HUES6 (cell line): ENCODE results near the gene RIT1.
A peak's percentile ranks its signal among the peaks of the same experiment; 100 is the strongest.
"Not testable (repeated sequence)": the region's sequence is repeated elsewhere in the genome, so short reads cannot be mapped to it uniquely, and the experiment has no call there.

ENCODE experiments used
- H3K27ac ChIP-seq: 2 replicates; pipeline ENCODE4 v1.7.0; 2013; ENCODE audit warnings: low read depth, mild to moderate bottlenecking, low read length, inconsistent platforms
- H3K27me3 ChIP-seq: 2 replicates; pipeline ENCODE4 v1.6.1; 2013; ENCODE audit warnings: low read length; ENCODE audit not compliant: control insufficient read depth, insufficient read depth
- H3K36me3 ChIP-seq: 2 replicates; pipeline ENCODE4 v1.6.1; 2013; ENCODE audit warnings: low read length; ENCODE audit not compliant: control insufficient read depth, insufficient read depth
- H3K4me1 ChIP-seq: 2 replicates; pipeline ENCODE4 v1.6.1; 2013; ENCODE audit warnings: low read length; ENCODE audit not compliant: control insufficient read depth, insufficient read depth
- H3K4me3 ChIP-seq: 2 replicates; pipeline ENCODE4 v1.5.1; 2013; ENCODE audit warnings: low read depth, low read length
- H3K9ac ChIP-seq: one replicate; pipeline ENCODE4 v1.6.1; 2013; ENCODE audit warnings: mild to moderate bottlenecking, low read length
- H3K9me3 ChIP-seq: 2 replicates; pipeline ENCODE4 v1.6.1; 2013; ENCODE audit warnings: low read depth, low read length; ENCODE audit not compliant: control insufficient read depth, insufficient read depth

The RIT1 gene

DNA sequence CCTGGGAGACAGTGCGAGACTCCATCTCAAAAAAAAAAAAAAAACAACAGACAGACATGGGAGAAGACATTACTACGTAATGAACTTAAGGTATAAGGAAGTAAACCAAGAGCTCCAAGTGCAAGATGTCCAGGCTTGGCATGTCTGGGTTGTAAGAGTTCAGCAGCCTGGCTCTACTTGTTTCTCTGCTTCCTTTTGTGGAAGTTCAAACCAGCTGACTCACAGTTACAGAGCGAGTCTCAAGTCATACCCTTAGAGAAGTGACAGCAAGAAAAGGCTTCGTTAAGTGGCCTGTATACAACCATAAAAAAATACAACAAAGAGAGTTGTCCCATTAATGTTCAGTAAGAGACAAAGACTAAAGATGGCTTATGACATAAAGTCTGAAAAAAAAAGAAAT is 1.3 kb downstream of the RIT1 start:
- H3K27me3 ChIP-seq = no peaks in the 10 kb centered on the region
- H3K36me3 ChIP-seq = peaks cover 67% of the 10 kb centered on the region
- H3K4me1 ChIP-seq = peaks cover 12% of the 10 kb centered on the region; the same call in 1 of the 2 replicates
- no peak overlapping the region for H3K27ac ChIP-seq
- H3K9me3 ChIP-seq = no peaks in the 10 kb centered on the region
- H3K9ac ChIP-seq = peak overlapping the region; percentile 39
- H3K4me3 ChIP-seq = peak overlapping the region; percentile 73; the same call in 1 of the 2 replicates

DNA sequence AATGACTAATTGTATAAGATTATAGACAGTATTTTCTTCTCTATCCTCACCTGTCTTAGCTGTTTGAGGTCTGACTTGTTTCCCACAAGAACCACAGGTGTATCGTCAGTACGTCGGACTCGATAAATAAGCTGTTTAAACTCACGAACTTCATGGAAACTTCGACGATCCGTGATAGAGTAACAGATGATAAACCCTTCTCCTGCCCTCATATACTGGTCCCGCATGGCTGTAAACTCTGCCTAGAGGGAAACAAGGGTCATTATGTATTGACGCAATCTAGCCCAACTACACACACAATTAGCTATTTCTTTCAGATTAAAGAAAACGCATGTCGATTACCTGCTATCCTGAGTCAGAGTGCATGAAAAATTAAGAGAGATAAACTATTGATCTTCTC is 6.9 kb downstream of the RIT1 start:
- H3K36me3 ChIP-seq = peaks cover 80% of the 10 kb centered on the region
- H3K9ac ChIP-seq = no peak overlapping the region

DNA sequence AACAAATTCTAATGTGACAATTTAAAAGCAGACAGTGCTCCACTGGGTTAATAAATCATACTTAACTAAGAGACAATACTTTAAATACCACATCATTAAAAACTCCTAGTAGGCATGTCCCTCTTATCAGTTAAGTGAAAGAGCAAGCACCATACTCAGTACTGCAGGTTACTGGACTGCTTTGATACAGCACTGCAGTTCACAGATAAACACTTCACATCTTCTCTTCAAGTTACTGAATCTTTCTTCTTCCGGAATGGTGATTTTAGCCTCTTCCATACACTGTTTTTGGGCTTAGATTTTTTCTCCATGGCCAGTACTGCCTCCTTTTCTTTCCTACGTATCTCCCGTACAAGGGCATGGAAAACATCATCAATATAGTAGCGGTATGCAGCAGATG is 11.0 kb downstream of the RIT1 start:
- no peak overlapping the region for H3K4me3 ChIP-seq
- H3K4me1 ChIP-seq = no peaks in the 10 kb centered on the region
- no peak overlapping the region for H3K27ac ChIP-seq
- H3K27me3 ChIP-seq = no peaks in the 10 kb centered on the region
- no peak overlapping the region for H3K9ac ChIP-seq
- H3K9me3 ChIP-seq = no peaks in the 10 kb centered on the region
- peaks cover 71% of the 10 kb centered on the region for H3K36me3 ChIP-seq

More for the DNA sequence above, 6.9 kb downstream of the RIT1 start:
- H3K27ac ChIP-seq = no peak overlapping the region
- H3K9me3 ChIP-seq = no peaks in the 10 kb centered on the region
- H3K4me1 ChIP-seq = no peaks in the 10 kb centered on the region
- no peaks in the 10 kb centered on the region for H3K27me3 ChIP-seq
- H3K4me3 ChIP-seq = no peak overlapping the region

DNA sequence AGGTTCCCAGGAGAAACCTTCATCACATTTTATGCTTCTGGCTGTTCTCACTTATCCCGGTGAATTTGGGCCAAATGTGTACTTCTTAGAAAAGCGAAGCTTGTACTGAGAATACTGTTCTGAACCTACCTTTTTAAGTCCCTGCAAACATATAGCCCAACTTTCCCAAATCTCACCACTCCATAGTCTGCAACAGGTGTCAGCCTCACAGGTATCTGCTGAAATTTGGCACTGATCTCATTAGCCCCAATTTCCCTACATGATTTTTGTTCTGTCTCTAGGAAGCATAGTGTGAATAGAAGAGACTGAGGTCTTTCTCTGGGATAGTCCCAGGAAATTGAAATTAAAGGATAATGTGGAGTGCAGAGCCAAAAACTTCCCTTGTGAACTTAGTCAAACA is 11.5 kb downstream of the RIT1 start:
- Histone ChIP-seq H3K4me3 (no peak overlapping the region), H3K27ac (no peak overlapping the region), H3K36me3 (peaks cover 66% of the 10 kb centered on the region)

DNA sequence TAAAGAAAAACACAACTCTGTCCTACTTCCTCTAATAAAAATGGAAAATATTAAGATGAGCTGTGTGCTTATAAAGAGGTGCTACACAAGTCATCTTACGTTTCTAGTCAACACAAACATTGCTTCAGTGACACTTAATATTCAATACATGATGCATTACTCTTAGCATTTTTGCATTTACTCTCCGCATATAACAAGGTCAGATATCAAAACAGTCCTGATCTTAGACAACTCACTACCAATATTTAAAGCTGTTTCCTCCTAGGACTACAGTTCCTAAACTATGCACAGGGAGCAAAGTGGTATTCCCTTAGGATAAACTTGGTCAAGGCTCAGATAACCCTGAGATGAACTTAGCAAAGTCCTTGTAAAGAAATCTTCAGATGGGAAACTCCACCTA is 12.3 kb downstream of the RIT1 start:
- no peak overlapping the region for H3K27ac ChIP-seq
- peaks cover 58% of the 10 kb centered on the region for H3K36me3 ChIP-seq
- H3K4me3 ChIP-seq = no peak overlapping the region

More for the DNA sequence above, 11.5 kb downstream of the RIT1 start:
- no peaks in the 10 kb centered on the region for H3K27me3 ChIP-seq
- no peaks in the 10 kb centered on the region for H3K9me3 ChIP-seq
- no peak overlapping the region for H3K9ac ChIP-seq
- H3K4me1 ChIP-seq = no peaks in the 10 kb centered on the region

DNA sequence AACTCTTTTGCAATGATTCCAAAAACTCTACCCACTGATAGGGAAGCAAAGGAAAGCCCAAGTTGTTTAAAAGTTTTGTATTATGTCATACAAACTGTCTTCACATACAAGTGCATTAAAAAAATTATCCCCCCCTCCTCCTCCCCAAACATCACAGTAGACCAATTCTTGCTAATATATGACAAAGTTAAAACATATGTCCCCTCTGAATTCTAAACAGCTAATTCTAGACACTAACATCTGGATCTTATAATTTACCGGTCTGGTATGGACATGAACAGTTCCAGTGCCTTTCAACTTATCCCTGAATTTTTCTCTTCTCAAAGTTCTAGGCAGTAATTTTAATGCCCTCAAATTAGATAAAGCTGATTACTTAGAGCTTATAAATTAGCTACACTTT is 13.4 kb downstream of the RIT1 start:
- peaks cover 51% of the 10 kb centered on the region for H3K36me3 ChIP-seq

More for the DNA sequence above, 12.3 kb downstream of the RIT1 start:
- Histone ChIP-seq H3K9ac (no peak overlapping the region), H3K4me1 (no peaks in the 10 kb centered on the region), H3K9me3 (no peaks in the 10 kb centered on the region), H3K27me3 (no peaks in the 10 kb centered on the region)

DNA sequence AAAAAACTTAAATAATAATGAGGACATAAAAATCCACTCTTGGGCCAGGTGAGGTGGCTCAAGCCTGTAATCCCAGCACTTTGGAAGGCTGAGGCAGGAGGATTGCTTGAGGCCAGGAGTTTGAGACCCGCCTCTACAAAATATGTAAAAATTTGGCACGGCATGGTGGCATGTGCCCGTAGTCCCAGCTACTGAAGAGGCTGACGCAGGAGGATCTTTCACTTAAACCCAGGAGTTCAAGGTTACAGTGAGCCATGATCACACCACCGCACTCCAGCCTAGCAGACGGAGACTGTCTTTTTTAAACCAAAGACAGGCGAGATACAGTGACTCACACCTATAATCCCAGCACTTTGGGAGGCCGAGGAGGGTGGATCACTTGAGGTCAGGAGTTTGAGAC is 14.7 kb downstream of the RIT1 start:
- peaks cover 42% of the 10 kb centered on the region for H3K36me3 ChIP-seq

More for the DNA sequence above, 13.4 kb downstream of the RIT1 start:
- H3K4me3 ChIP-seq = no peak overlapping the region
- no peaks in the 10 kb centered on the region for H3K9me3 ChIP-seq
- H3K27ac ChIP-seq = no peak overlapping the region
- H3K9ac ChIP-seq = no peak overlapping the region
- H3K4me1 ChIP-seq = no peaks in the 10 kb centered on the region
- no peaks in the 10 kb centered on the region for H3K27me3 ChIP-seq

DNA sequence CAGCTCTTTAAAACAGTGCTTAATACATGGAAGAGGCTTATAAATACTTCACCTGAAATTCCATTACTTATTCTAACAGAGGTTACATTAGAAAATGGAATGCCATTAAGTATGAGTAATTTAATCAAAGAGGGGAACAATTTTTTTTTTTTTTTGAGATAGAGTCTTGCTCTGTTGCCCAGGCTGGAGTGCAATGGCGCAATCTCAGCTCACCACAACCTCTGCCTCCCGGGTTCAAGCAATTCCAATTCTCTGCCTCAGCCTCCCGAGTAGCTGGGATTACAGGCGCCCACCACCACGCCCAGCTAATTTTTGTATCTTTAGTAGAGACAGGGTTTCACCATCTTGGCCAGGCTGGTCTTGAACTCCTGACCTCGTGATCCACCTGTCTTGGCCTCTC is 15.5 kb downstream of the RIT1 start:
- H3K9ac ChIP-seq, H3K4me3 ChIP-seq, H3K27me3 ChIP-seq, H3K4me1 ChIP-seq, H3K27ac ChIP-seq, H3K9me3 ChIP-seq: not testable (repeated sequence)
- H3K36me3 ChIP-seq = peaks cover 33% of the 10 kb centered on the region

More for the DNA sequence above, 14.7 kb downstream of the RIT1 start:
- not testable (repeated sequence) for H3K9me3 ChIP-seq, H3K9ac ChIP-seq, H3K4me1 ChIP-seq, H3K27me3 ChIP-seq, H3K27ac ChIP-seq, H3K4me3 ChIP-seq

DNA sequence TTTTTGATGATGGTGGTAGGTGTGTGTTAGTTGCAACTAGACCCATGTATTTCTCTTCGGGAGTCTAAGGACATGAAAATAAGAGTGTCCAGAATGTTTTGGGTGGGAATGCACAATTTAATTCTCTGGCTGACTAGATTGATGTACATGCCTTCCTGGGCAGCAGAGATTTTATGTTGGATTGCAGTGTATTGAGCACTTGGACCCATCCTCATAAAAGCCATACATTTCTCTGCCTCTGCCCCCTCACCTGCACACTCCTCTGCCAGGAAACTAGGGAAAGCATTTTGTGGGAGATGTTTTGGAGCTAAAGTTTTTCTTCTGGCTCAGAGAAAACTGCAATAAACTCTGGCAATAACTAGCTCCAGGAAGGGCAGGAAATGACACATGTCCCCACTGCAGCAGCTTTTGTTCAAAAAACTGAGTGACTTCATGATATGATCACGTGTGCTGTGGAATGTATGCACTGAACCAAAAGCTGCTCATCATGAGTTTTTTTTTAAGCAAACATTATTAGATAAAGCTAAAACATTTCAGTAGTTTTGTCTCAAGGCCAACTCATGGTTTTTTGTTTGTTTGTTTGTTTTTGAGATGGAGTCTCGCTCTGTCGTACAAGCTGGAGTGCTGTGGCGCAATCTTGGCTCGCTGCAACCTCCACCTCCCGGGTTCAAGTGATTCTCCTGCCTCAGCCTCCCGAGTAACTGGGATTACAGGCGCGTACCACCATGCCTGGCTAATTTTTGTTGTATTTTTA is 17.6 kb downstream of the RIT1 start:
- Histone ChIP-seq H3K27me3 (no peaks in the 10 kb centered on the region), H3K4me1 (no peaks in the 10 kb centered on the region), H3K36me3 (peaks cover 13% of the 10 kb centered on the region), H3K27ac (no peak overlapping the region), H3K4me3 (no peak overlapping the region), H3K9me3 (no peaks in the 10 kb centered on the region), H3K9ac (no peak overlapping the region)

DNA sequence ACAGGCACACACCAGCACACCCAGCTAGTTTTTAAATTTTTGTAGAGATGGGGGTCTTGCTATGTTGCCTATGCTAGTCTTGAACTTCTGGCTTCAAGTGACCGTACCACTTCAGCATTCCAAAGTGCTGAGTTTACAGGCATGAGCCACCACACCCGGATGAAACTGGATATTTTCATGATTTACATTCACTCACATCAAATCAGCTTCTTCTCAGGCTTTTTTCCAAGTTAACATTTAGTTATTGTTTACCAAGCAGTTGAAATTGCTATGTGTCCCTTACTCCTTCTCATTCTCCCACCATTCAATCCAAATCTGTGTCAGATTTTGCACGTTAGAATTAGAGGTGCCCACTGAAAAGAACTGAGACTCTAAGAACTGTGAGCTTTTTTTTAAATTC is 18.4 kb downstream of the RIT1 start:
- H3K27me3 ChIP-seq = no peaks in the 10 kb centered on the region
- peaks cover 8% of the 10 kb centered on the region for H3K36me3 ChIP-seq
- H3K9me3 ChIP-seq = no peaks in the 10 kb centered on the region
- no peak overlapping the region for H3K9ac ChIP-seq
- no peak overlapping the region for H3K27ac ChIP-seq
- H3K4me3 ChIP-seq = no peak overlapping the region
- H3K4me1 ChIP-seq = no peaks in the 10 kb centered on the region

DNA sequence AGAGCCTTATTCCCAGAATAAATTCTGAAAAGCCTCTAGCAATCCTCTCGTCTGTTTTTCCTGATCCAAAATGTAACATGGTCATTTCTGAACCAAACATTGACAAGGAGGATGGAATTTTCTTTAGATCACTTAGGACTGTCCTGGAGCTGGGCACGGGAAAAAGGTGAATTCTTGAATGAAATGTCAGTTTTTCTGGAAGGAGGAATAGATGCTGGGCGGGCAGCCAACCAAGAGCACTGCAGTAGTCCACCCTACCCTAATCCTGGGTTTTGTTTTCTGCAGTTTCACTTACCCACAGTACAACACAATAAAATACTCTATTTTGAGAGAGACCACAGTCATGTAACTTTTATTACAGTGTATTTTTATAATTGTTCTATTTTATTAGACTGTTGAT is 20.9 kb downstream of the RIT1 start:
- no peaks in the 10 kb centered on the region for H3K27me3 ChIP-seq
- H3K4me3 ChIP-seq = no peak overlapping the region
- no peaks in the 10 kb centered on the region for H3K4me1 ChIP-seq
- no peaks in the 10 kb centered on the region for H3K9me3 ChIP-seq
- no peak overlapping the region for H3K27ac ChIP-seq
- no peak overlapping the region for H3K9ac ChIP-seq
- H3K36me3 ChIP-seq = no peaks in the 10 kb centered on the region
